ENCODE measurements around the gene NKG7.

The NKG7 gene

GRCh38 chr19:51342631-51343569, 29.6 kb downstream of the NKG7 start:
- no peak for DNase-seq (ENCODE audit: extremely low read depth, low read depth)
- TF ChIP-seq CTCF (IDR thresholded peaks at IDR 0.05; ENCODE audit: low read depth, low read length) = no peak

- TF ChIP-seq CTCF (IDR thresholded peaks at IDR 0.05; ENCODE audit: low read depth, low read length) = no peak
- DNase-seq (ENCODE audit: extremely low read depth, low read depth) = no peak
Observed at GRCh38 chr19:51341976-51342580, 30.4 kb downstream of the NKG7 start, which contains the start of gene VSIG10L. Gene VSIG10L (minus strand): TSS chr19:51342139. CDS start chr19:51342124, 15 bp downstream.

GRCh38 chr19:51341066-51341465, 31.4 kb downstream of the NKG7 start:
- TF ChIP-seq CTCF (IDR thresholded peaks at IDR 0.05; ENCODE audit: low read depth, low read length) = no peak
- no peak for DNase-seq (ENCODE audit: extremely low read depth, low read depth)

GRCh38 chr19:51339687-51340656, 32.5 kb downstream of the NKG7 start:
- TF ChIP-seq CTCF (IDR thresholded peaks at IDR 0.05; ENCODE audit: low read depth, low read length) = no peak; the same call in 1 of the 2 replicates
- DNase-seq (ENCODE audit: extremely low read depth, low read depth) = peak; percentile 92

GRCh38 chr19:51339313-51339686, 33.2 kb downstream of the NKG7 start:
- peak; percentile 1 for TF ChIP-seq CTCF (IDR thresholded peaks at IDR 0.05; ENCODE audit: low read depth, low read length)
- no peak for DNase-seq (ENCODE audit: extremely low read depth, low read depth)

- peak; percentile 79 for TF ChIP-seq CTCF (IDR thresholded peaks at IDR 0.05; ENCODE audit: low read depth, low read length)
- DNase-seq (ENCODE audit: extremely low read depth, low read depth) = peak; percentile 15
Observed at GRCh38 chr19:51338563-51339312, 33.7 kb downstream of the NKG7 start.
